Glomerular endothelial cell (primary cell): ENCODE measurements around the gene STK4. TPM values are rescaled to one million over a fixed set of nuclear protein-coding genes. Genes with fewer than 3 reads are reported as not detected.
"Not testable (repeated sequence)": the region's sequence is repeated elsewhere in the genome, so short reads cannot be mapped to it uniquely, and the experiment has no call there.

Experiments used
- DNase-seq: peaks from one replicate; pipeline ENCODE4 v3.0.0-alpha.2; 2011; ENCODE audit warnings: low read depth, low spot score; ENCODE audit errors: extremely low read depth
- total RNA-seq: library from RNA; depleted of rRNA; stranded (reverse); fragments of >200 nt; gene quantifications from 2 replicates; pipeline ENCODE4 v1.2.3, GENCODE V29; 2015

The STK4 gene
- total RNA-seq, 1 donor from 2014 or later = 20.9 TPM

GRCh38 chr20:45049904-45050471 lies 83.7 kb downstream of the STK4 start:
- no peak for DNase-seq

- DNase-seq = no peak
Observed at GRCh38 chr20:45051204-45052060, 85.1 kb downstream of the STK4 start.

GRCh38 chr20:45052698-45053429 lies 86.6 kb downstream of the STK4 start:
- no peak for DNase-seq

GRCh38 chr20:45053430-45054351 lies 87.4 kb downstream of the STK4 start:
- DNase-seq = no peak

GRCh38 chr20:45055056-45055455 lies 88.7 kb downstream of the STK4 start:
- DNase-seq = no peak

GRCh38 chr20:45056473-45057173 lies 90.3 kb downstream of the STK4 start:
- DNase-seq = no peak

GRCh38 chr20:45058168-45058850 lies 92.0 kb downstream of the STK4 start:
- DNase-seq = no peak

GRCh38 chr20:45059022-45059728 lies 92.9 kb downstream of the STK4 start:
- DNase-seq = no peak

- DNase-seq = no peak
Observed at GRCh38 chr20:45060294-45060693, 94.0 kb downstream of the STK4 start.

- no peak for DNase-seq
Observed at GRCh38 chr20:45061244-45061643, 94.9 kb downstream of the STK4 start.

- DNase-seq = not testable (repeated sequence)
Observed at GRCh38 chr20:45063107-45063506, 96.8 kb downstream of the STK4 start.

- no peak for DNase-seq
Observed at GRCh38 chr20:45064812-45065211, 98.5 kb downstream of the STK4 start.

- no peak for DNase-seq
Observed at GRCh38 chr20:45066372-45066771, 100.1 kb downstream of the STK4 start.

GRCh38 chr20:45067087-45067486 lies 100.8 kb downstream of the STK4 start:
- no peak for DNase-seq

- no peak for DNase-seq
Observed at GRCh38 chr20:45067558-45067957, 101.2 kb downstream of the STK4 start.

- no peak for DNase-seq
Observed at GRCh38 chr20:45069261-45069660, 102.9 kb downstream of the STK4 start.

GRCh38 chr20:45070932-45071632 lies 104.8 kb downstream of the STK4 start:
- DNase-seq = peak; percentile 51

GRCh38 chr20:45072066-45072465 lies 105.8 kb downstream of the STK4 start:
- DNase-seq = no peak
